ENCODE data around the gene STARD3NL.

DNA sequence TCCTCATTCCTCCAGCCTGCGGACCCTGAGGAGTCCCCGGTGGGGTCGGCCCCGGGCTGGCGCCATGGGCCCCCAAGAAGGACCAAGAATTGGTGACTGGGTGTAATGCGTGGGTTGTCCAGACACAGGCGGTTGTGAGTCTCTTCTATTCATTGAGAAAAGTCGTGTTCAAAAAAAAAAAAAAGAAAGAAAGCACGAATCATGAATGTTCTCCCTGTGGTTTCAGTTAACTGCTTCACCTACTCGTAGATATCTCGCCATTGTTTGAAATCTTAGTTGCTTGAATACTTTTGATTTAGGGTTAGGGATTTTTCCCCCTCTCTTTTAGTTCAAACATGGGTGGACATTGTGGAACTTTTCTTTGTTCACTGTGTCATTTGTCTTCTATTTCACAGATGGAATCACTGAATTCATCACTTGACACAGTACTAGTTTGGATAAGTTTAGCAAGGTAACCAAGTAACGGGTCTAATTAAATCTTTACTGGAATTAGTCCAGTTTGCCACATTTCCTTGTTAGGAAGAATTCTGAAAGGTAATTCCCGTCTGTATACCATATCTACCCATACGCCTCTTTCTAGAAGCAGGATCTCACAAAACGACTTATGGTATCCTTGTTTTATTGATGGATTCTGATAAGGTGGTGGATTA, 775 bp downstream of the STARD3NL start:
- TF ChIP-seq FOXP2 (optimal IDR thresholded peaks at IDR 0.05; ENCODE audit: control extremely low read depth, extremely low read length, insufficient read depth) (no peak), POLR2AphosphoS5 (IDR thresholded peaks at IDR 0.05; ENCODE audit: borderline replicate concordance, low read depth, low read length) (no peak), EZH2 (IDR thresholded peaks at IDR 0.05) (no peak)
